ENCODE measurements around the gene DLX4.
A peak's percentile ranks its signal among the peaks of the same experiment; 100 is the strongest.

DLX4 gene

GRCh38 chr17:49970498-49970897, 1.5 kb downstream of the DLX4 start:
- no peak for DNase-seq

- DNase-seq = no peak
Observed at GRCh38 chr17:49971199-49971847, 2.3 kb downstream of the DLX4 start.

- no peak for DNase-seq
Observed at GRCh38 chr17:49971848-49972485, 3.0 kb downstream of the DLX4 start.

- DNase-seq = no peak
Observed at GRCh38 chr17:49972486-49973270, 3.7 kb downstream of the DLX4 start.

GRCh38 chr17:49973271-49973615, 4.3 kb downstream of the DLX4 start:
- no peak for DNase-seq

- DNase-seq = no peak
Observed at GRCh38 chr17:49975531-49975930, 6.5 kb downstream of the DLX4 start.

- DNase-seq = no peak
Observed at GRCh38 chr17:49976163-49976827, 7.3 kb downstream of the DLX4 start.

- DNase-seq = no peak
Observed at GRCh38 chr17:49976828-49977202, 7.8 kb downstream of the DLX4 start.

GRCh38 chr17:49977463-49978389, 8.7 kb downstream of the DLX4 start:
- no peak for DNase-seq

- DNase-seq = no peak
Observed at GRCh38 chr17:49978501-49978900, 9.5 kb downstream of the DLX4 start.

- no peak for DNase-seq
Observed at GRCh38 chr17:49979748-49980479, 10.9 kb downstream of the DLX4 start.

- no peak for DNase-seq
Observed at GRCh38 chr17:49980703-49981197, 11.8 kb downstream of the DLX4 start.

- no peak for DNase-seq
Observed at GRCh38 chr17:49984283-49984682, 15.3 kb downstream of the DLX4 start.

GRCh38 chr17:49984776-49985175, 15.8 kb downstream of the DLX4 start:
- no peak for DNase-seq

- DNase-seq = no peak
Observed at GRCh38 chr17:49985310-49985990, 16.5 kb downstream of the DLX4 start.

GRCh38 chr17:49986396-49987289, 17.7 kb downstream of the DLX4 start:
- DNase-seq = no peak

GRCh38 chr17:49987290-49987585, 18.2 kb downstream of the DLX4 start:
- no peak for DNase-seq

GRCh38 chr17:49987681-49988441, 18.9 kb downstream of the DLX4 start:
- peak; percentile 64 for DNase-seq

- no peak for DNase-seq
Observed at GRCh38 chr17:49989518-49989880, 20.5 kb downstream of the DLX4 start.
